Panc1 (cell line): Measurements from ENCODE around the gene ASCL2. TPM values are rescaled to one million over a fixed set of nuclear protein-coding genes. Genes with fewer than 3 reads are reported as not detected.

Experiments used
- ATAC-seq: fragments of 200-7000 bp; cut with Tn5 transposase; 2 replicates; pipeline ENCODE4 v1.9.1; 2020; ENCODE audit warnings: mild to moderate bottlenecking, moderate library complexity
- BruUV-seq: library from RNA; stranded (reverse); fragments of 400-500 nt; replicated peaks from 2 replicates; lab custom pipeline; 2021; lab: Mats Ljungman, UMichigan
- CTCF ChIA-PET: fragments of 300-600 bp; sonication (Branson Sonifier 250); formaldehyde crosslinking; loops from one replicate; lab custom pipeline; 2022; ENCODE audit warnings: antibody characterized with exemption; lab: Charles Lee
- POLR2A ChIA-PET: fragments of 300-600 bp; sonication (Branson Sonifier 250); formaldehyde crosslinking; loops from one replicate; lab custom pipeline; 2022; ENCODE audit warnings: antibody characterized with exemption; lab: Charles Lee
- DNase-seq: peaks from one replicate; pipeline ENCODE4 v3.0.0-alpha.2; 2010; ENCODE audit warnings: low read depth, low spot score
- H3K27ac ChIP-seq: 2 replicates; pipeline ENCODE4 v1.5.1; 2011; ENCODE audit warnings: mild to moderate bottlenecking, low read length, inconsistent platforms
- H3K27me3 ChIP-seq: fragments of 200-500 bp; sonication (Bioruptor generic); 2 replicates; pipeline ENCODE4 v1.6.0; 2014; ENCODE audit warnings: low read length, inconsistent platforms; ENCODE audit not compliant: control insufficient read depth, insufficient read depth
- H3K36me3 ChIP-seq: fragments of 200-500 bp; sonication (Bioruptor generic); 2 replicates; pipeline ENCODE4 v1.5.1; 2014; ENCODE audit warnings: inconsistent platforms, mild to moderate bottlenecking, low read length, moderate library complexity; ENCODE audit not compliant: control insufficient read depth, insufficient read depth
- H3K4me1 ChIP-seq: 2 replicates; pipeline ENCODE4 v1.5.1; 2011; ENCODE audit warnings: inconsistent platforms, mild to moderate bottlenecking, low read length, moderate library complexity; ENCODE audit not compliant: control insufficient read depth, insufficient read depth
- H3K4me3 ChIP-seq, 2 experiments: 2 replicates each; pipeline ENCODE4 v1.5.1; 2011 to 2012; ENCODE audit warnings: low read depth in 2 of 2, low read length in 2 of 2, mild to moderate bottlenecking in 2 of 2, inconsistent platforms in 1 of 2, moderate library complexity in 1 of 2
- H3K9me3 ChIP-seq: fragments of 200-500 bp; sonication (Bioruptor generic); 2 replicates; pipeline ENCODE4 v1.5.1; 2014; ENCODE audit warnings: low read depth, mild to moderate bottlenecking, inconsistent platforms, low read length, moderate library complexity; ENCODE audit not compliant: control insufficient read depth, insufficient read depth
- CTCF ChIP-seq: fragments of 450-650 bp; IDR thresholded peaks from 2 replicates; pipeline ENCODE4 v1.5.1; 2017; ENCODE audit warnings: mild to moderate bottlenecking
- POLR2AphosphoS5 ChIP-seq: IDR thresholded peaks from 2 replicates; pipeline ENCODE4 v1.6.1; 2012; ENCODE audit warnings: mild to moderate bottlenecking, low read depth, low read length, moderate library complexity
- REST ChIP-seq, 2 experiments: IDR thresholded peaks; 2 replicates each; pipeline ENCODE4 v1.6.1; 2011 to 2012; ENCODE audit warnings: low read depth in 2 of 2, control low read depth in 1 of 2, low read length in 1 of 2, mild to moderate bottlenecking in 1 of 2, moderate library complexity in 1 of 2; ENCODE audit not compliant: insufficient read depth in 1 of 2
- SIN3A ChIP-seq: IDR thresholded peaks from 2 replicates; pipeline ENCODE4 v1.6.1; 2012; ENCODE audit warnings: low read depth, mild to moderate bottlenecking, low read length, moderate library complexity, borderline replicate concordance; ENCODE audit not compliant: insufficient read depth
- TCF7L2 ChIP-seq: IDR thresholded peaks from 2 replicates; pipeline ENCODE4 v1.6.1; 2011; ENCODE audit warnings: mild to moderate bottlenecking, low read depth, low read length, inconsistent platforms
- in situ Hi-C: cut with HindIII; loops from 2 replicates; pipeline ENCODE4 v1.10.0; 2016; ENCODE audit warnings: low sequenced_read_pairs, low pct_unique_long_range_greater_than_20kb
- intact Hi-C: fragments of 100-400 bp; cut with micrococcal nuclease; formaldehyde crosslinking; loops from one replicate; pipeline ENCODE4 v1.10.0; 2022; ENCODE audit not compliant: unreplicated experiment
- total RNA-seq: library from RNA; stranded (reverse); gene quantifications from one replicate; pipeline ENCODE4 v1.2.1, GENCODE V29; 2021; ENCODE audit not compliant: unreplicated experiment

The ASCL2 gene
- total RNA-seq, 1 experiment from 2014 or later: not detected

GRCh38 chr11:2267851-2268728 is 2.3 kb downstream of the ASCL2 start:
- H3K27ac ChIP-seq: no peak overlapping the region
- DNase-seq: no peak
- ChIA-PET POLR2A (no interaction called here), CTCF (interaction anchor here (0.6 kb wide), 1 partner anchor 9 kb away, joined by 3 read pairs; no protein-coding TSS in a partner anchor)
- no peaks in the 10 kb centered on the region for H3K36me3 ChIP-seq
- H3K27me3 ChIP-seq: peaks cover 5% of the 10 kb centered on the region
- intact Hi-C loops: no loop called here
- in situ Hi-C loops: no loop called here
- peak overlapping the region; percentile 49 to 66; a peak in 3 of 4 replicates for H3K4me3 ChIP-seq
- no peaks in the 10 kb centered on the region for H3K9me3 ChIP-seq
- no peak for ATAC-seq
- no peaks in the 10 kb centered on the region for H3K4me1 ChIP-seq
- TF ChIP-seq REST (IDR thresholded peaks at IDR 0.05; ENCODE audit: insufficient read depth in 1 of 2, low read depth in 2 of 2, low read length in 1 of 2) (no peak), POLR2AphosphoS5 (no peak), CTCF (no peak), SIN3A (no peak), TCF7L2 (no peak)
- no TSS peak for BruUV-seq

- Histone ChIP-seq H3K9me3 (no peaks in the 10 kb centered on the region), H3K4me1 (no peaks in the 10 kb centered on the region), H3K36me3 (no peaks in the 10 kb centered on the region), H3K27me3 (peaks cover 5% of the 10 kb centered on the region), H3K27ac (no peak overlapping the region), H3K4me3 (no peak overlapping the region)
- no peak for DNase-seq
- no peak for ATAC-seq
- intact Hi-C loops (no loop called here), in situ Hi-C loops (no loop called here)
- BruUV-seq: no TSS peak
- CTCF ChIA-PET: no interaction called here
- POLR2A ChIA-PET: no interaction called here
- TF ChIP-seq TCF7L2: no peak
- TF ChIP-seq REST (IDR thresholded peaks at IDR 0.05; ENCODE audit: insufficient read depth in 1 of 2, low read depth in 2 of 2, low read length in 1 of 2): no peak
- TF ChIP-seq CTCF: no peak
These were observed 3.0 kb downstream of the ASCL2 start for GRCh38 chr11:2267306-2267850.
